Islet of Langerhans (tissue), 1 donor: ENCODE results near the gene CAMK1D.

ENCODE experiments used
- FAIRE-seq: peaks from one replicate; lab custom pipeline; 2011; peaks lifted over from hg19 to GRCh38; lab: Jason Lieb, UNC

The CAMK1D gene

GRCh38 chr10:12597788-12598765 lies 248.7 kb downstream of the CAMK1D start:
- FAIRE-seq: no peak

- FAIRE-seq: no peak
Observed at GRCh38 chr10:12600652-12601051, 251.3 kb downstream of the CAMK1D start.

GRCh38 chr10:12602521-12602920 lies 253.2 kb downstream of the CAMK1D start:
- FAIRE-seq: no peak

GRCh38 chr10:12603766-12604470 lies 254.6 kb downstream of the CAMK1D start:
- FAIRE-seq: no peak

GRCh38 chr10:12605580-12606405 lies 256.4 kb downstream of the CAMK1D start:
- no peak for FAIRE-seq

GRCh38 chr10:12606461-12606860 lies 257.1 kb downstream of the CAMK1D start:
- FAIRE-seq: no peak

GRCh38 chr10:12608761-12609160 lies 259.4 kb downstream of the CAMK1D start:
- no peak for FAIRE-seq

GRCh38 chr10:12609435-12609834 lies 260.1 kb downstream of the CAMK1D start:
- FAIRE-seq: no peak

GRCh38 chr10:12613136-12613535 lies 263.8 kb downstream of the CAMK1D start:
- FAIRE-seq: no peak

- no peak for FAIRE-seq
Observed at GRCh38 chr10:12614177-12614995, 265.0 kb downstream of the CAMK1D start.

- FAIRE-seq: no peak
Observed at GRCh38 chr10:12615296-12616220, 266.2 kb downstream of the CAMK1D start.

GRCh38 chr10:12617191-12618175 lies 268.1 kb downstream of the CAMK1D start:
- FAIRE-seq: peak; percentile 38

- FAIRE-seq: no peak
Observed at GRCh38 chr10:12622016-12622415, 272.7 kb downstream of the CAMK1D start.

GRCh38 chr10:12622691-12623090 lies 273.3 kb downstream of the CAMK1D start:
- FAIRE-seq: no peak

- FAIRE-seq: no peak
Observed at GRCh38 chr10:12625393-12626023, 276.2 kb downstream of the CAMK1D start.

- no peak for FAIRE-seq
Observed at GRCh38 chr10:12628153-12628552, 278.8 kb downstream of the CAMK1D start.

GRCh38 chr10:12628964-12629766 lies 279.8 kb downstream of the CAMK1D start:
- no peak for FAIRE-seq

GRCh38 chr10:12629767-12630165 lies 280.4 kb downstream of the CAMK1D start:
- FAIRE-seq: no peak
